ENCODE results near the gene BSG. TPM values are rescaled to one million over a fixed set of nuclear protein-coding genes. Genes with fewer than 3 reads are reported as not detected.
"Not testable (repeated sequence)": the region's sequence is repeated elsewhere in the genome, so short reads cannot be mapped to it uniquely, and the experiment has no call there.

The BSG gene
- total RNA-seq, 1 donor = 191 TPM

DNA sequence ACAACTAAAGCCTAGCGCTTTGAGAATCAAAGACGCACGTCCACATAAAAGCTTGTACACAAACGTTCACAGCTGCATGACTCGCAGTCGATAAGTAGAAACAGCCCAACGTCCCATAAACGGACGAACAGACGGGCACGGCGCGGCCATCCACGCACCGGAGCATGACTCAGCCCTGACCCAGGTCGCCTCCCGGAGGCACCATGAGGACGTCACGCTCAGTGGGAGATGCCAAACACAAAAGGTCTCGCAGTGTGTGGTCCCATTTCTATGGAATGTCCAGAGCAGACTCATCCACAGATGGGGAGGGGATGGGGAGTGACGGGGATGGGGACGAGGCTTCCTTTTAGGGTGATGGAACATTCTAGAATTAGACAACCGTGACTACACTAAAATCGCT, 51.6 kb downstream of the BSG start:
- DNase-seq (ENCODE audit: low read depth) = peak; percentile 91
- TF ChIP-seq, protein P1, sequence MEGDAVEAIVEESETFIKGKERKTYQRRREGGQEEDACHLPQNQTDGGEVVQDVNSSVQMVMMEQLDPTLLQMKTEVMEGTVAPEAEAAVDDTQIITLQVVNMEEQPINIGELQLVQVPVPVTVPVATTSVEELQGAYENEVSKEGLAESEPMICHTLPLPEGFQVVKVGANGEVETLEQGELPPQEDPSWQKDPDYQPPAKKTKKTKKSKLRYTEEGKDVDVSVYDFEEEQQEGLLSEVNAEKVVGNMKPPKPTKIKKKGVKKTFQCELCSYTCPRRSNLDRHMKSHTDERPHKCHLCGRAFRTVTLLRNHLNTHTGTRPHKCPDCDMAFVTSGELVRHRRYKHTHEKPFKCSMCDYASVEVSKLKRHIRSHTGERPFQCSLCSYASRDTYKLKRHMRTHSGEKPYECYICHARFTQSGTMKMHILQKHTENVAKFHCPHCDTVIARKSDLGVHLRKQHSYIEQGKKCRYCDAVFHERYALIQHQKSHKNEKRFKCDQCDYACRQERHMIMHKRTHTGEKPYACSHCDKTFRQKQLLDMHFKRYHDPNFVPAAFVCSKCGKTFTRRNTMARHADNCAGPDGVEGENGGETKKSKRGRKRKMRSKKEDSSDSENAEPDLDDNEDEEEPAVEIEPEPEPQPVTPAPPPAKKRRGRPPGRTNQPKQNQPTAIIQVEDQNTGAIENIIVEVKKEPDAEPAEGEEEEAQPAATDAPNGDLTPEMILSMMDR (IDR thresholded peaks at IDR 0.05; ENCODE audit: insufficient read depth, low read depth, low read length) = no peak
- H3K4me3 ChIP-seq (ENCODE audit: low read depth, low read length) = no peak overlapping the region

DNA sequence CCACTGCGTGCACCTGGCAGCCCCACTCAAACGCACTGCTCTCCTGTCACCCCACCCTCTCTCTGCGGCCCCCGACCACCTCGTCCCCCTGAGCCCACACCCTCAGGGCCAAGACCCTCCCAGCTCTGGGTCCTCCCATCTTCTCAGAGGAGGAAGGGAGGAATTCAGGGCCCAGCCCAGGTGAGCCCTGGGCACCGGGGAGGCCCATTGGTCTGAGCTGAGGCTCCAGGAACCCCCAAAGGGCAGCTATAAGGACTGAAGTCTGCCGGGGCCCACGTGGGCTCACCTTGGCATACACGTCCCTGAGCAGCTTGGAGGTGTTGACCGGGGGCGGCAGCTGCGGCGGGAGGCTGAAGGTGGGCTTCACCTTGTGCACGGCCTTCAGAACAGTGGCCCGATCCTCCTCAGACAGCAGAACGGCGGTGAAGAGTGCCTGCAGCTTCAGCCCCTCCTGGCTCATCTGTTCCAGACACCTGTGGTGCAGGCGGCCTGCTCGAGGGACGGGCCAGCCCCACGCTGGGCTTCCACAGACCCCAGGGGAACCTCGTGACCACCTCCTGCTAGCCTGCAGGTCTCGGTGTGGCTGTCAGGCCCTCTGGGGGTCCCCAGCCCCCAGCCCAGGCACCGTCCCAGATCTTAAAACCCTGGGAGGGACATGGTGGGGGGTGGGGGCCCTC, 52.2 kb downstream of the BSG start:
- TF ChIP-seq, protein P1 (IDR thresholded peaks at IDR 0.05; ENCODE audit: insufficient read depth, low read depth, low read length) = no peak
- no peak overlapping the region for H3K4me3 ChIP-seq (ENCODE audit: low read depth, low read length)
- DNase-seq (ENCODE audit: low read depth) = no peak

DNA sequence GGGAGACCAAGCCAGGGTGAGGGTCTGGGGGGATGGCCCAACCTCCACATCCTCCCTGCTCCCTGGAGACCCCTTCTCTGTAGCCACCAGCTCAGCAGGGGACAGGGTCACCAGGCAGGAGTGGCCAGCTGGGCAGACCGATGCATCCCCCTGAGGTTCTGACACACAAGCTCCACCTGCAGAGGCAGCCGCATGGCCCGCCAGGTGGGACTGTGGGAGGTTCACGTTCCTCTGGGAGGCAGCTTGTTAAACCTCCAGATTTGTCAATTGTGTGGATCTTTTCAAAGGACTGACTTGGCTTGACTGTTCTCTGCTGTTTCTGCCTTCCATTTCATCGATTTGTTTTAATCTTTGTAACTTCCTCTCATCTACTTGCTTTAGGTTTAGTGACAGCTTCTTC, 52.9 kb downstream of the BSG start:
- TF ChIP-seq, protein P1 (IDR thresholded peaks at IDR 0.05; ENCODE audit: insufficient read depth, low read depth, low read length) = no peak
- no peak overlapping the region for H3K4me3 ChIP-seq (ENCODE audit: low read depth, low read length)
- no peak for DNase-seq (ENCODE audit: low read depth)

DNA sequence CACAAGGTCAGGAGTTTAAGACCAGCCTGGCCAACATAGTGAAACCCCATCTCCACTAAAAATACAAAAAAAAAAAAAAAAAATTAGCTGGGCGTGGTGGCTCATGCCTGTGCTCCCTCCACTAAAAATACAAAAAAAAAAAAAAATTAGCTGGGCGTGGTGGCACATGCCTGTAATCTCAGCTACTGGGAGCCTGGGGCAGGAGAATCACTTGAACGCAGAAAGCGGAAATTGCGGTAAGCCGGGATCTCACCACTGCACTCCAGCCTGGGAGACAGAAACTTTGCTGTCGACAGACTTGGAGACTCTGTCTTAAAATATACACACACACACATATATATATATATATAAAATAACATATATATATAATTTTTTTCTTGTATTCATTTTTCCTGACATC, 54.2 kb downstream of the BSG start:
- not testable (repeated sequence) for H3K4me3 ChIP-seq (ENCODE audit: low read depth, low read length)
- peak; percentile 48 for DNase-seq (ENCODE audit: low read depth)

DNA sequence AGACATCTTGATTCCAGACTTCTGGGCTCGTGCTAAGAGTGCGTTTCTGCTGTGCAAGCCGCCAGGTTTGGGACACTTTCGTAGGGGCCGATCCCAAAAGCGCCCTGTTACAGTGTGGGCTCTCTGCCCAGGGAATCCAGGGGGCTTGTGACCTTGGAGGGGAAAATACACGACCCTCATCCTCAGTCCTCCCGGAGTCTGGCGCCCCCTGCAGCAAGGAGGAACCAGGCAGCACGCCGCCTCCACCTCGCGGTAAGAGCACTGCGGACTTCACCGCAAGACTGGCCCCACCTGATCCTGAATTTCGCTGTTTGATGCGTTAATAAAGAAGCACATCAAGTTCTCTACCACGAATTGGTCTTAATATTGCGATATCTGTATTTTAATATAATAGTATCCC, 55.8 kb downstream of the BSG start:
- TF ChIP-seq, protein P1 (IDR thresholded peaks at IDR 0.05; ENCODE audit: insufficient read depth, low read depth, low read length) = peak; percentile 48
- DNase-seq (ENCODE audit: low read depth) = no peak
- no peak overlapping the region for H3K4me3 ChIP-seq (ENCODE audit: low read depth, low read length)

DNA sequence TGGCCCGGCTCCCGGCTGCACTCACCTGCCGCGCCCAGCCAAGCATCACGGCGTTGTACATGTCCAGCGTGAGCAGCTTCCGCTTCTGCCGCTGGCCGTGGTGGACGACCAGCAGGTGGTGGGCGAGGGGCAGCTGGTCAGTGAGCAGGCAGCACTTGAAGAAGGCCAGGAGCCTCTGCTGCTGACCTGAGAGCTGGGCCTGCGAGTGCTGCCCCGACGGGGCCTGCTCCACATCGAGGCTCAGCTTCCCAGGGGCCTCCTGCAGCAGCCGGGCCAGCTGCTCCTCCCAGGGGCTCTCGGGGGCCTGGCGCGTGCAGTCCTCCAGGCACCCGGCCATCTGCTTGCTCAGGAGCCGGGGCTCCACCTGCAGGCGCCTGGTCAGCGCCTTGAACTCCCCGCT, 57.1 kb downstream of the BSG start:
- H3K4me3 ChIP-seq (ENCODE audit: low read depth, low read length); DNase-seq (ENCODE audit: low read depth): not testable (repeated sequence)

DNA sequence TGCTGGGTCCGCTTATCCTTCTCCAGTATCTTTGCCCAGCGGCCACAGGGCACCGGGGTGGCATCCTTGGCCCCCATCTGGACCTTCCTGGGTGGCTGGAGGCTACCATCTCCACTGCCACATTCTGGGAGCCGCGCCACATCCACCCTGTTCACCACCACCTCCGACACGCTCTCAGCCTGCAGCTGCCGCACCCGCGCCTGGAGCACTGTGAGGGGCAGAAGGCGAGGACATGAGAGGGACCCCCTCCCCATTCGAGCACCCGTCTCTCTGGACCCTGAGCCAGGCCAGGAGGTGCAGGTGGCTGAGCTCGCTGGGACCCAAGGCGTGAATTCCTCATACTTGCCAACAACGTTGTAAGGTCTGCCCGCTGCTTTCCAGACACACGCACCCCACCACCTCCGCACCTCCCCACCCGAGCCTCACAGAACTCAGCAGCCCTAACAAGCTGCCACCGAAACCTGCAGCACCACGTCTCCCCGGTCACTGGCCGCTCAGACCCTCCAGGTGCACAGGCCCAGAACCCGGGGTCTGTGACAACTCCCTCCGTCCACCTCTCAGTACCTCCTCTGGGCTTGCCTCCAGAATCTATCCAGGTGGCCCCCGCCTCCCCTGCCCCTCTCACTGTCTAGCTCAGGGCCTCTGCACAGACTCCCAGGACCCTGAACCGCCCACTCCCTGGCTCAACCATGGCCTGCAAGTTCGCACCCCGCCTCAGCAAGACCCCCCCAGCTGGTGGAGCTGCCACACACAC, 57.7 kb downstream of the BSG start:
- TF ChIP-seq, protein P1 (IDR thresholded peaks at IDR 0.05; ENCODE audit: insufficient read depth, low read depth, low read length) = no peak
- H3K4me3 ChIP-seq (ENCODE audit: low read depth, low read length) = no peak overlapping the region
- DNase-seq (ENCODE audit: low read depth) = no peak
